ENCODE measurements around the gene PTTG1IP. TPM values are rescaled to one million over a fixed set of nuclear protein-coding genes. Genes with fewer than 3 reads are reported as not detected.

PTTG1IP gene
- total and polyA plus RNA-seq, 2 of the 13 experiments (the other 11 are each of a cell fraction or from before 2014, with no cell fraction given): 161 to 700 TPM

- TF ChIP-seq, protein P1, sequence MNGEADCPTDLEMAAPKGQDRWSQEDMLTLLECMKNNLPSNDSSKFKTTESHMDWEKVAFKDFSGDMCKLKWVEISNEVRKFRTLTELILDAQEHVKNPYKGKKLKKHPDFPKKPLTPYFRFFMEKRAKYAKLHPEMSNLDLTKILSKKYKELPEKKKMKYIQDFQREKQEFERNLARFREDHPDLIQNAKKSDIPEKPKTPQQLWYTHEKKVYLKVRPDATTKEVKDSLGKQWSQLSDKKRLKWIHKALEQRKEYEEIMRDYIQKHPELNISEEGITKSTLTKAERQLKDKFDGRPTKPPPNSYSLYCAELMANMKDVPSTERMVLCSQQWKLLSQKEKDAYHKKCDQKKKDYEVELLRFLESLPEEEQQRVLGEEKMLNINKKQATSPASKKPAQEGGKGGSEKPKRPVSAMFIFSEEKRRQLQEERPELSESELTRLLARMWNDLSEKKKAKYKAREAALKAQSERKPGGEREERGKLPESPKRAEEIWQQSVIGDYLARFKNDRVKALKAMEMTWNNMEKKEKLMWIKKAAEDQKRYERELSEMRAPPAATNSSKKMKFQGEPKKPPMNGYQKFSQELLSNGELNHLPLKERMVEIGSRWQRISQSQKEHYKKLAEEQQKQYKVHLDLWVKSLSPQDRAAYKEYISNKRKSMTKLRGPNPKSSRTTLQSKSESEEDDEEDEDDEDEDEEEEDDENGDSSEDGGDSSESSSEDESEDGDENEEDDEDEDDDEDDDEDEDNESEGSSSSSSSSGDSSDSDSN (CRISPR knock-in tag; IDR thresholded peaks at IDR 0.05): no peak
- TF ChIP-seq ZNF430 (CRISPR knock-in tag; IDR thresholded peaks at IDR 0.05): no peak
- TF ChIP-seq AFF4 (CRISPR knock-in tag; IDR thresholded peaks at IDR 0.05): no peak
- TF ChIP-seq, protein P2, sequence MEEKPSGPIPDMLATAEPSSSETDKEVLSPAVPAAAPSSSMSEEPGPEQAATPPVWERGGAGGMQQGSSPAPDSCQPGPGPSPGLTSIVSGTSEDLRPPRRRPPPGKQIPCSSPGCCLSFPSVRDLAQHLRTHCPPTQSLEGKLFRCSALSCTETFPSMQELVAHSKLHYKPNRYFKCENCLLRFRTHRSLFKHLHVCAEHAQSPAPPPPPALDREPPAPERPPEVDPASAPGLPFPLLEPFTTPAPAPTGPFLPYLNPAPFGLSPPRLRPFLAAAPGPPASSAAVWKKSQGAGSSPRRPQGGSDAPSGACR (CRISPR knock-in tag; IDR thresholded peaks at IDR 0.05): no peak; the same call in 1 of the 2 replicates
- no peak for TF ChIP-seq NFE2L2 (IDR thresholded peaks at IDR 0.05; ENCODE audit: low read length)
- TF ChIP-seq ZNF644 (CRISPR knock-in tag; IDR thresholded peaks at IDR 0.05; ENCODE audit: low read depth): 0 out of 2 replicates have a peak, but pooled peaks have one; percentile 19
- TF ChIP-seq ZNF282 (IDR thresholded peaks at IDR 0.05; ENCODE audit: partially characterized antibody): no peak
- TF ChIP-seq CHD4 (IDR thresholded peaks at IDR 0.05; ENCODE audit: borderline replicate concordance, low read length): no peak
- TF ChIP-seq MBNL3 (CRISPR knock-in tag; conservative IDR thresholded peaks at IDR 0.05): no peak
- TF ChIP-seq NKX3-1 (CRISPR knock-in tag; IDR thresholded peaks at IDR 0.05): no peak
- no peak for TF ChIP-seq ZNF317 (CRISPR knock-in tag; IDR thresholded peaks at IDR 0.05)
- TF ChIP-seq NR0B2 (CRISPR knock-in tag; IDR thresholded peaks at IDR 0.05): no peak
- no peak for TF ChIP-seq CHD2 (IDR thresholded peaks at IDR 0.05; ENCODE audit: low read depth, low read length)
- TF ChIP-seq GATAD2A (CRISPR knock-in tag; IDR thresholded peaks at IDR 0.05): peak; percentile 79; the same call in 1 of the 2 replicates
- no peak for TF ChIP-seq ZBTB46 (CRISPR knock-in tag; IDR thresholded peaks at IDR 0.05; ENCODE audit: borderline replicate concordance)
- TF ChIP-seq, protein P3, sequence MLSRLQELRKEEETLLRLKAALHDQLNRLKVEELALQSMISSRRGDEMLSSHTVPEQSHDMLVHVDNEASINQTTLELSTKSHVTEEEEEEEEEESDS (CRISPR knock-in tag; IDR thresholded peaks at IDR 0.05; ENCODE audit: borderline replicate concordance): no peak
- TF ChIP-seq, protein P4, sequence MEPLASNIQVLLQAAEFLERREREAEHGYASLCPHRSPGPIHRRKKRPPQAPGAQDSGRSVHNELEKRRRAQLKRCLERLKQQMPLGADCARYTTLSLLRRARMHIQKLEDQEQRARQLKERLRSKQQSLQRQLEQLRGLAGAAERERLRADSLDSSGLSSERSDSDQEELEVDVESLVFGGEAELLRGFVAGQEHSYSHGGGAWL (CRISPR knock-in tag; IDR thresholded peaks at IDR 0.05): no peak
- no peak for TF ChIP-seq FOXK2 (IDR thresholded peaks at IDR 0.05)
Measured at GRCh38 chr21:44878053-44878982, 4.8 kb upstream of the PTTG1IP start (continued).

Measured in HepG2 (cell line).